Fibroblast of pulmonary artery (primary cell): ENCODE results near the gene EMILIN2.

ENCODE experiments used
- DNase-seq: peaks from one replicate; pipeline ENCODE4 v3.0.0-alpha.2; 2010; ENCODE audit warnings: low read depth
- H3K4me3 ChIP-seq: replicated peaks from 2 replicates; pipeline ENCODE4 v1.5.1; 2011; ENCODE audit warnings: low read depth, mild to moderate bottlenecking, control low read depth, low read length, moderate library complexity
- CTCF ChIP-seq: IDR thresholded peaks from 2 replicates; pipeline ENCODE4 v1.5.1; 2011; ENCODE audit warnings: mild to moderate bottlenecking, control low read depth, low read length, inconsistent platforms; ENCODE audit errors: missing control alignments

The EMILIN2 gene

GRCh38 chr18:2814928-2815327, 31.9 kb upstream of the EMILIN2 start:
- no peak for DNase-seq
- TF ChIP-seq CTCF, result no peak

GRCh38 chr18:2818281-2818680, 28.5 kb upstream of the EMILIN2 start:
- no peak overlapping the region for H3K4me3 ChIP-seq
- TF ChIP-seq CTCF, result no peak
- no peak for DNase-seq

More at GRCh38 chr18:2814928-2815327, 31.9 kb upstream of the EMILIN2 start:
- H3K4me3 ChIP-seq, result no peak overlapping the region

- no peak overlapping the region for H3K4me3 ChIP-seq
- no peak for TF ChIP-seq CTCF
- DNase-seq, result no peak
Measured at GRCh38 chr18:2821695-2822094, 25.1 kb upstream of the EMILIN2 start.

GRCh38 chr18:2822213-2822921, 24.4 kb upstream of the EMILIN2 start:
- TF ChIP-seq CTCF, result no peak
- no peak overlapping the region for H3K4me3 ChIP-seq
- no peak for DNase-seq

GRCh38 chr18:2823202-2823601, 23.6 kb upstream of the EMILIN2 start:
- H3K4me3 ChIP-seq, result no peak overlapping the region
- TF ChIP-seq CTCF, result no peak
- DNase-seq, result no peak

- no peak for TF ChIP-seq CTCF
- H3K4me3 ChIP-seq, result no peak overlapping the region
- DNase-seq, result no peak
Measured at GRCh38 chr18:2823966-2824365, 22.8 kb upstream of the EMILIN2 start.

- DNase-seq, result no peak
- no peak for TF ChIP-seq CTCF
- no peak overlapping the region for H3K4me3 ChIP-seq
Measured at GRCh38 chr18:2824865-2825264, 21.9 kb upstream of the EMILIN2 start.
